Endometrium (tissue), 2 donors: Measurements from ENCODE around the gene FBXO9.

Source experiments
- FAIRE-seq: peaks from 2 replicates; lab custom pipeline; 2012; peaks lifted over from hg19 to GRCh38; lab: Jason Lieb, UNC
- donor health status: control.
- donor health status: control.

Gene FBXO9

DNA sequence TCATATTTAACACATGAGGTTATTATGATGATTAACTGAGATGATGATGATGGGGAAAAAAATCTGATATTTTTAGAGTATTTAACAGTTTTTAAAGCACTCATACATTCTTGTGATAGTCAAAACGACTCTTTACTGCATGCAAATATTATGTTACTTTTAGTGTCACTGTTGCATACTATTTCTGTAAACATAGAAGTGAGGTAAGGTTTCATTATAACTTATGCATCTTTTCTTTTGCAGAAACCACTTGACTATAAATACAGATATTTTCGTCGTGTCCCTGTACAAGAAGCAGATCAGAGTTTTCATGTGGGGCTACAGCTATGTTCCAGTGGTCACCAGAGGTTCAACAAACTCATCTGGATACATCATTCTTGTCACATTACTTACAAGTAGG, 30.1 kb downstream of the FBXO9 start:
- no peak for FAIRE-seq

DNA sequence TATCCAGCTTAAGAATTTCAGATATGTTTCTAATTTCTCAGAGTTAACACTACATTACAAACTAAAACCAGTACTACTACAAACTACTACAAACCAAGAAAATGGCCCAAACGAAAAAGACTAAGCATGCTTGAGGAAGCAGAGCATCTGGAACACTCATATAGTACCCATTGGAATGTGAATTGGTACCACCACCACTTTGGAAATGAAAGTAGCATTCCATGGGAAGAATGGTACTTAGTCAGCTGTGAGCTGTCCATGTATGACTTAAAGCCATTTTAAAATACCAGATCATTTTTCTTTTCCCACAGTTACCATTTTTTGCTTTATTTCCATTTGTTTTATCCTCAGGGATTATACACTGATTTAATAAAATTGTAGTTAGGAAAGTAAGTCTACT, 30.5 kb downstream of the FBXO9 start:
- no peak for FAIRE-seq

DNA sequence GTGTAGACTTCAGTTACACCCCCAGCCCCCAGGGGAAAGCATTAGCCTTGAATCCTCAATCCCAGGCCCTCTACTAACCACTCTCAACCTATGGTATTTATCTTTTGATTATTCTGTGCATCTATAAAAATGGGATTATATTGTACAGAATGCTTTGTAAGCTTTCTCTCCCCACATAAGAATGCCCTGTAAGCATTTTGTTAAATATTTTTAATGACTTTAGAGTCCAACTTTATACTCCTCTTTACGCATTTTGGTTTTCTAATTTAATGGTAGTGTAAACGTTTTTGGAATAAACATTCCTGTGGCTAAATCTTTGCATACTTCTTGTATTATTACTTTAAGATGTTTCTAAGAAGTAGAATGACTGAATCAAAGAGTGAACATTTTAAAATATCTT, 35.4 kb downstream of the FBXO9 start:
- no peak for FAIRE-seq

DNA sequence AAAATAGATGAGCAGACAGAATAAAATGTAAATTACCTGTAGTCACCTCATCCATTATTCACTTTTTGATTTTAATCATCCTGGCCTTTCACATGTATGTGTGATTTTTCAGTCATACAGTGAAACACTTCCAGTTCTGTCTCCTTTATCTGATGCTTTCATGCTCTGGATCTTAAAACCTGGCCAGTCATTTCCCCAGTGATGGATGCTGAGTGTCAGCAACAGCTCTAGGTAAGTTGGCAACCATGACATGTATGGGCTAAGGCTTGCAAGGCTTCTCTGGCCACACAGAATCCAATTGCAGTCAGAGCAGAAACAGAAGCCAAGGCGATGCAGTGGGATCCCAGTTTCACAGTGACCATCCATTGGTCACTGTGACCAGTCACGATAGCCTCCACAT, 35.8 kb downstream of the FBXO9 start:
- no peak for FAIRE-seq

DNA sequence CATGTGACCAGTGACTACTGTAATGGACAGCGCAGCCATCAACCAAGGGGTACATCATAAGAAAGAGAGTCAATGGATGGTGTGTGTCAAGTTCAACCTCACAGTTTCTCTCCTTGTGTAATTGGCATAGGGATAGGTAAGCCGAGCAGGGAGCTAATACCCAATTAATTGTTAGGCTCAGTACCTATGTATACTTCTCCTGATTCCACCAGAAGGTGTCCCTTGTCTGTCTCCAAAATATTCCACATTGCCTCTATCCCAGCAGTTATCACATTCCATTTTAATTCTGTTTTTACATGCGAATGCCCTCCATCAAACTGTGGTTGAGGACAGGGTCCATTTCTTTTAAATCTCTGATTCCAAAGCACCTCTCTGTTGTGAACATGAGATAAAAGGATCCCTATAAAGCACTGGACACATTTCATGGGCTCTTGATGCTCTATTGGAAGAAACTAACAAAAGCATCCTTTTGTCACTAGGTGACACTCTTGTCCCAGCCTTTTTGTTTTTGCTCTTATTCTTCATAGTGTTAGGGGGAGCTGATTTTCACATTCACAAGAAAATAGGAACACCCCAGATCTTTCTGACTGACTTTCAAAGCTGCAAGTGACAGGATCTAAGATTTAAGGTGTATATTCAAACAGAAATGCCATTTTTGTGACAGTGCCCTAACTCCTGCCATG, 38.9 kb downstream of the FBXO9 start:
- no peak for FAIRE-seq

DNA sequence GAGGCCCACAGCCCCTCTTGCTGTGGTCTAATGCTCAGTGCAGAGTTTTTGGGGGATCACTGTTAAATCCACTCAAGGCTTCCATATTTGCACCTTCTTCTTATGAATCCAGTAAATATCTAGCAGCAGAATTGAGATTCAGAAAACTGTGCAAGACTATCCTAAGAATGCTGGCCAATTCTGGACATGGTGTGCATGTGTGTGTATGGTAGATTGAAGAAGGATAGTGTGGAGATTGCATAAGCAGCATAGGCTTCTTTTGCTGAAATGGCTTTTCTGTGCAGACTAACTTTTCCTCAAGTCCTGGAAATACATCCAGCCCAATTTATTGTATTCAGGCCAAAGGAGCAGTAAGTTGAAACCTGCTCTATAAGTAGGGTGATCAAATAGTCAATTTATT, 39.7 kb downstream of the FBXO9 start:
- FAIRE-seq: no peak

DNA sequence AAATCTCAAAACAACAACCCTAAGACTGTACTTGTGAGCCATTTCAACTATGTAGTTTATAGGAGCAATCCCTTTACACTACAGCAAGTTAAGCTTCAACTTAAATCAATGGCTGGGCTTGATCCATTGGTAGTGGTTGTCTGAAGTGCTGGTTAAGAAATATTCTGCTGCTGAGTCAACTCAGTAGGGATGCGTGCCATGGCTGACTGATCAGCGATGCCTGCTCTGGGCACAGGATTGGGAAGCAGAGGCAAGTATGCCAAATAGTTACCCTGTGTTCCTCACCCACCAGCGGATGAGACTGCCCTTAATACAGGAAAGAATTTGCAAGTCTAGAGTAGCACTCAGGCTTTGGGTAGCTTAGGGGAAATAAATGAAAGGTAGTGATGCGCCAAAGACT, 41.9 kb downstream of the FBXO9 start:
- FAIRE-seq: no peak

DNA sequence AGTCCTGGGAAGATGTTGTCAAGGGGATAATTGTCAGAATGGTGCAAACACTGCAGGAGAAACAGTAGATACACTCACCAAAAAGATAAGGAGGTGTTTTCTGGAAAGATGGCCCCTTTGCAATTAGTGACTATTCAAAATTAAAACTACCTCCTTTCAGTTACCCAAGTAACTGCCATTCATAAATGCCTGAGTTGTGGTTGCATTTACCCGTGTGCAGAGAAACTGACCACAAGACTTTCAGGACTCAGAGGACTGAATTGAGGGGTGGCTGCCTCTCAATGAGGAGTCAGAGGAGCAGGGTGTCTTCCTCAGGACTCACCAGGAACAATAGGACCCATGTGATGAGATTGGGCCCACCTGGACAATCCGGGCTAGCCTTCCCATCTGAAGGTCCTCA, 44.4 kb downstream of the FBXO9 start:
- FAIRE-seq: no peak

DNA sequence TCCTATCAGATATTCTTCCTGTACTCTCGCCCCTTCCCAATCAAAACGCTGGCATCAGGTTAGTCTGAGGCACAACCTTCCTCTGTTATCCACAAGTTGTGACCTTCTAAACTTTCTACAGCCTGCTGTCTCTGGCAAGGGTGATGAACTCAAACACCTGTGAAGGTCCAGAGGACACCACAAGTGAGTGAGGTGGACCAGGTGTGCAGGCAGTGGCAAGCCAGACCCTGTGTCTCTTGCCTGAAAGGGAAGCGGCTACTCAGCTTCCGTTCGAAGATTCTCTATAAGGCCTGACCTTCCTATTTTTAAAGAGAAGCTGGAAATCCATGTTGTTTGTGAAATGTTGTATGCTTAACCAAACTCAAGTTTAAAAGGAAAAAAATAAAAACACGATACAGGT, 46.7 kb downstream of the FBXO9 start:
- no peak for FAIRE-seq

DNA sequence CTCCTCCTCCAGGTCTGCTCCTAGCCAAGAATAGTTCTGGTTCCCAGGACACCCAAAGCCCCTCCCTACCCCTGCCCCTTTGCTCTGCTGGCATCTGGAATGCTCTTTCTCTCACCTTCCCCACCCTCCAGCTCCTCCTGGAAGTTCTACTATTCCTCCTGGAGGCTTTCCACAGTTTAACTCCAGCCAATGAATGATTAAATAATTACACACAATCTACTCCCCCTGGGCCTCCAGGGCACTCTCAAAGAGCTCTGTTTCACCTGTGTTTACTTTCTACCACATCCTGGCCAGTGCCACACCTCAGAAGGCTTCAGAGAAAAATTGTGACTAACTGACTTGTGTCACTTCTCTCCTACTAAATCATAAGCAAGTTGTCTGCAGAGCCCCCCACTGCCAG, 47.2 kb downstream of the FBXO9 start:
- FAIRE-seq: no peak

DNA sequence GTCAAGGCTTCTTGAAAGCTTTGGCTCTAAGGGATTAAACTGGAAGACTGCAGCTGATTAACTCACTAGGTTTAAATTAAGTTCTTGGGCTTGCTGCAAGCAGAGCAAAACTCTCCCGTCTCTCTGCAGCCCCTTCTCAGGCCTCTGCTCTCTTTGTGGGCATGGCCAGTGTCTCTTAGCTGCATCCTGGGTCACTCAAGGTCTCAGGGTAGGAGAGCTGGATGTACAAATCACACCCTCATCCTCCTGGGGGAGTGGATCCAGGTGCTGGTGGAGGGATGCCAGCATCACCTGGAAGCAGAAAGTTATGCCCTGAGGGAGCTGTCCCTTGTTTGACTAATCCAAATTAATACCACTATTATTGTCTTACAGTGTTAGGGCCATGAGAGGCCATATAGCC, 47.7 kb downstream of the FBXO9 start:
- no peak for FAIRE-seq

DNA sequence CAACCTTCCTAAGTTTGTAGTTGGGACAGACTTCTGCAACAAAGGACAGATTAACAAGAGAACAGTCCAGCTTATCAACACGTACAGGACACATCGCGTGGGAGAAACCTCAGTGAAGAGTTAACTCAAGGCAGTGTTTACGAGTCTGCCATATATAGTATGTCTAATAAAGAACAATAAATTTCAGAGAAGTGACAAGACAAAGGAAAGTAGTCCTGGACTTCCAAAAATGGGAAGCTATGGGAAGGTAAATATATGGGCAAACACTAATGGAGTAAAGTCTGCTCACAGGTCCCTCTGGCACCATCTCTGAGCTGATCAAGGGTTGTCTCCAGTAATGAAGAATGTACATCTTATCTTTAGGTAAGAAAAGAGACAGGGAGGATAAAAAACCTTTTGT, 48.5 kb downstream of the FBXO9 start:
- no peak for FAIRE-seq

DNA sequence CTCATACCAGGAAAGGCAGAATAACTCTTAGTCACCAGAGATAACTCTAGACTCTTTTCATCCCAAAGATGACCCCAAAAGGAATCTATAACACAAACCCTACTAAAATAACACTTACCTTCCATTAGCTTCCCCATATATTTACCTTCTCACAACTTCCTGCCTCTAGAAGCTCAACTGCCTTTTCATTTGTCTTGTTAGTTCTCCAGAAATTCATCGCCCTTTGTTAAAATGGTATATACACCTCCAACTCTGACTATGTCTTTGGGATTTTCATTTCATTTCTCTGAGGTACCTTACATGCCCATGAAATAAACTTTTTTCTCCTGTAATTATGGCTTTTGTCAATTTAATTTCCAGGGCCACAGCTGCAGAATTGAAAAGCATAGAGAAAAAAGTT, 49.9 kb downstream of the FBXO9 start:
- FAIRE-seq: no peak

DNA sequence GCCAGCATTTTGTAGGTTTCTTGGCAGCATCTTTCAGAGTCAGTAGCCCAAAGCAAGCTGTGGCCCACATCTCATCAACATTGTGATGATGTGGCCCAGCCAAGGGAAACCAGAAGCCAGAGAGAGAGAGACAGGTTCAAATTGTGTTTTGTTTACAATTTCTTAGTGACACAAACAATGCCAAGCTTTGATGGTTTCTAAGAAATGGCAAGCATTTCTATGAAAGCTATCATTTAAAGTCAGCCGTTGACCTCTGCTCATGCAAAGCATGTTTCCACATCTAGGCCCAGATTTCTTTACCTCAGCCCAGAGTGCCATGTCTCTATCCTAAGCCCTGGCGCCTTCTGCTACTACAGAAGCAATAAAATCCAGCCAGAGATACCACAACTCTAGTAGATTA, 50.5 kb downstream of the FBXO9 start:
- FAIRE-seq: no peak

DNA sequence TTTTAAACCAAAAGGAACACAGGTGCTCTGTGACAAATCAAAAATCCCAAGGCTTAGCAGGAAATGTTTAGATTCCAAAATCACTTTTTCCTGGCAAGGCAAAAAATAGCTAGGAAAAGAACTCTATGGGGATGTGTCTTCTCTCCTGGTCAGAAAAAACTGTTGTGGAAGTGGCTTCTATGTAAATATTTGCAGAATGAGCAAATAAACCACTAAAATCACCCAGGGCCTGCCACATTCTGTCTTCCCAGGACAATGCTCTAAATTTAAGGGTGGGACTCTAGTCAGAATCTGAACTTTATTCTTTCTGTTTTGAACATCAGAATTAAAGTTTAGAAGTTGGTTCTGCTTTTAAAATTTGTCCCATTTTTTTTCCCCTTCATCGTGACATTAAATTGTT, 54.1 kb downstream of the FBXO9 start:
- no peak for FAIRE-seq

DNA sequence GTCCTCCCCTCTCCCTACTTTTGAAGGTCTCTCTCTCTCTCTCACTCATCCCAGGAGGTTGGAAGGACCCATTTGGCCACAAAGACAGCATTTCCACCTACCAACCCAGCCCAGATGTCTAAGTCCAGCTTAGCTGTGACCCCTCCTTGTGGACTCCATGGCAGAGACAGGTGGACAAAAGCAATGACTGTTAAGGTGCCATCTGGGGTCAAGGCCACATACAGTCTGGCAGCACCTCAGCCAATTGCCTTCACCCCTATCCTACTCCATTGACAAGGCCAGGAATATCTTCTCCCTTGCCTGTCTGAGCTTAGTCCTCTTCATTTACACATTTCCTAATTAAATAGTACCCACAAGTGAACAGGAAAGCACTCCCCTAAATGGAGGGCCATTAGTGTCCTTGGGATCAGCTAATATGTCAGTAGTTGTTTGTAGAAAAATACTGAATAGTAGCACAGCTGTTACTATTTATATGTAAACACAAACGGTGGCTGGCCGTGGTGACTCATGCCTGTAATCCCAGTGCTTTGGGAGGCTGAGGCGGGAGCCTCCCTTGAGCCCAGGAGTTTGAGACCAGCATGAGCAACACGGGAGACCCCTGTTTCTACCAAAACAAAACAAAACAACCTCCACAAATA, 54.7 kb downstream of the FBXO9 start:
- no peak for FAIRE-seq

DNA sequence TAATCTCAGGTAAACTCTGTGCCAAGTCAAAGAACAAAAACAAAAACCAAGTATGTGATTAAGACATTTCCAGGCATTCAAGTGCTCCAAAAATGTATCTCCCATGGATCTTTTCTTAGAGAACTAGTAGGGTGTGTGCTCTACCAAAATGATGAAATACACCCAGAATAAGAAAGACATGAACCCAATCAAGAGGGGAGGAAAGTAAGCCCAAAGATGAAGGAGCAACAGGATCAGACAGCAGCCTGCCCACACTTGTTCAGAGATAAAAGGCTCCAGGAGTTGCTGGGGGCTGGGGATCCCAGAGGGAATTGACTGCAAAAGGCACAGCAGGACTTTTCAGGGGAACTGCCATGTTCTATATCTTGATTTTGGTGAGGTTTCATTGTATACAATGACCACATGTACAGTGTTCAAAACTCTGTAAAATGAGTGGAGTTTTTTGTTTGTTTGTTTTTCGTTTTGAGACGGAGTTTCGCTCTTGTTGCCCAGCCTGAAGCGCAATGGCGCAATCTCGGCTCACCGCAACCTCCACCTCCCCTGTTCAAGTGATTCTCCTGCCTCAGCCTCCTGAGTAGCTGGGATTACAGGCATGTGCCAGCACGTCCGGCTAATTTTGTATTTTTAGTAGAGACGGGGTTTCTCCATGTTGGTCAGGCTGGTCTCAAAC, 59.1 kb downstream of the FBXO9 start:
- FAIRE-seq: no peak

DNA sequence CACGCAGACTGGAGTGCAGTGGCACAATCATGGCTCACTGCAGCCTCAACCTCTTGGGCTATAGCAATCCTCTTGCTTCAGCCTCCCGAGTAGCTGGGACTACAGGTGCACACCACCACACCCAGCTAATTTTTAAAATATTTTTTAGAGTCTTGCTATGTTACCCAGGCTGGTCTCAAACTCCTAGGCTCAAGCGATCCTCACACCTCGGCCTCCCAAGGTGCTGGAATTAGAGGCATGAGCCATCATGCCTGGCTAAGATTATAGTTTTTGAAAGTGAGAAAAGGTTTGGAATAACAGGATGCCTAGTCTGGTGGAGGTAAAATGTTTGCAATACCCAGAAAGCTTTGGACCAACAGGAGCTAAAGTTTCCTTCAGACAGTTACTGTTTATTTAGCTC, 60.1 kb downstream of the FBXO9 start:
- no peak for FAIRE-seq

DNA sequence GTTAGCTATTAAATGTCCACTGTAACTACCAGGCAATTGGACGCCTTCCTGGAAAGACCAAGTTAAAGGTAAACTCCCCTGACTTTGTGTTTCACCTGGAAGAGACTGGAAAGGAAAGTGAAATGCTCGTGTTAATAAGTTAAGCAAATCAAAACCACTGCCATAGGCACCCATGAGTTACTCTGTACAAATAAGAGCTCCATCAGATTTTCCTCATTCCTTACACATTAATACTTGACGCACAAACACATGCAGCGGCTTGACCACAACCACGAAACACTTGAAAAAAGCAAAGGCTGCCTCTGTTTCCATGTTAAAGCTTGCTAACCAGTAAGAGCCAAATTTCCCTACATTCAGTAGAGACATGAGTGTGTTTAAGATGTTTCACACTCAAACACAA, 63.6 kb downstream of the FBXO9 start:
- FAIRE-seq: no peak

DNA sequence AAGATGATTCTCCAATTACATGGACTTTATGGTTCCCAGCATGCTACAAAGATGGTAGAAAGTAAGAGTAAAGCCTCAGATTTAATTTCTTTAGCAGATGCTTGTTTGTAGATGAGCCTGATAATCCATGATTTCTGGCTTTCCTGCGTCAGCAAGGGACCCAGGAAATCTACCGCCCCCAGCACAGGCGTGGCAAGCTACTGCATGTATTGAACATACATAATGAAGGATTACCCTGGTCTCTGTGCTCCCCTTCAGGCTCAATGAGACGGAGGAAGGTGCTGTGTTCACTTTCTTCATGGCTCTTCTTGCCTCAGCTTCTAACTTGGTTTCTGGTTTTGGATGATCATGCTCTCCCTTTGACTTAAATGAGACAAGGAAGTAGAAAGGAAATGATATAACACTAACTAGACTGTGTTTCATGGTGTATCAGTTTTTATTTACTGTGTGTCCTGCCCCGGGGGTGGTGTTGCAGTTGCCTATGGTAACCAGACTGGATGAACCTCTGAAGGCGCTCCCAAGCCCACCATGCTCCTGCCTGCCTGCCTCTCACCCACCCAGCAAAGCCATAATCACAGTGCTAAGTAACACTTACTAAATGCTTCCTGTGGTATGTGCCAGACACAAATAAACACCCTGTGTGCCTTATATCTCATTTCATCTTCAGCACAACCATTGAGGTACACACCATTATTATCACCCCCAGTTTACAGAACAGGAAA, 65.5 kb downstream of the FBXO9 start:
- FAIRE-seq: no peak

DNA sequence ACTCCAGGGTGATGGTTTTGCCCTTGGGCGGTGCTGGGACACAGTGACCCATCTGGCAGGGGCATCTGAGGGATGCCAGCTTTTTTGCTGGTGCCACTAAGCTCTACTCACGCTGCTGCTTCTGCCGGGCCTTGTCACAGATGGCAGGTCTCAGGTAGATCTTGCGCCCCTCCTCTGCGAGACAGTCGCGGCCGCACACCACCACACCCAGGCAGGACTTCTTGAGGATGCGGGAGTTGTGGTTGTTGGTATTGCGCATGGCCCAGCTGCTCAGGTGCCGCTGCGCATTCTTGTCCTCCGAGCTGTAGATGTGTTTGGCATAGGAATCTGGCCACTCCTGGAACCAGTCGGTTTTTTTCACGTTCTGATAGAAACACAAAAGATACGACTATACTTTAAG, 68.8 kb downstream of the FBXO9 start:
- FAIRE-seq: no peak

DNA sequence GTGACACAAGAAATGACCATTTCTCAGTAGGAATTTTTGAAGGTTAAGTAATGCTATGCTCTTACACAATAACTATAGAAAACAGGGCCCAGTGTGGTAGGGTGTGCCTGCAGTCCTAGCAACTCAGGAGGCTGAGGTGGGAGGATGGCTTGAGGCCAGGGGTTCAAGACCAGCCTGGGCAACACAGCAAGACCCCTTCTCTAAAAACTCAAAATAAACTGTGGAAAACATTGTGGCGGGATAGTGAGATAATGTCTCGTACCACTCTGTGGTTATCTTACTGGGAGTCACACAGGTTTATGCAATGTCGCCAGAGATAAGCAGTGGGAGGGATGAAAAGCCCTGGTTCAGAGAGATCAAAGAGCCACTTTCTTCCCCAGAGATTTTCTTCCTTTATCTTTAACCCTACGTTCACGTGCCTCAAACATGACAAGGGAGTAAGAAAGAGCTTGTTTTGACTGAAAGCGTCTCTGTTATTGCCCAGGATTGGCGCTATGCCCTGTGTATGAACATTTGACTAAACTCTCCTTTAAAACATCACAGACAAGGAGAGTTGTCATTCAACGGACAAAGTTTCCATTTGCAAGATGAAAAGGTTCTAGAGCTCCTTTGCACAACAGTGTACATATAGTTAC, 69.5 kb downstream of the FBXO9 start:
- no peak for FAIRE-seq
